Frontal cortex (tissue), 4 donors: Measurements from ENCODE around the gene HDAC7. TPM values are rescaled to one million over a fixed set of nuclear protein-coding genes. Genes with fewer than 3 reads are reported as not detected.

Experiments
- DNase-seq, 2 donors: peaks; one replicate each; pipeline ENCODE4 v3.0.0; 2012; ENCODE audit warnings: low spot score in 2 of 2
- FAIRE-seq: peaks from 2 replicates; lab custom pipeline; 2012; peaks lifted over from hg19 to GRCh38; lab: Jason Lieb, UNC
- total RNA-seq: library from RNA; depleted of rRNA; stranded (reverse); fragments of >200 nt; gene quantifications from one replicate; pipeline ENCODE4 v1.2.3, GENCODE V29; 2014
- donor health status: control.
- donor health status: control.
- donor health status: control.

Gene HDAC7
- total RNA-seq = 4.9 TPM

GRCh38 chr12:47819896-47820630 lies at the start of gene HDAC7:
Gene HDAC7 (minus strand): TSS chr12:47819903. CDS start chr12:47819785, 118 bp downstream.
- DNase-seq (peak; percentile 88 to 93), FAIRE-seq (no peak)

GRCh38 chr12:47868552-47869031 lies 48.9 kb upstream of the HDAC7 start:
- FAIRE-seq (no peak), DNase-seq (no peak)

GRCh38 chr12:47868041-47868440 lies 48.3 kb upstream of the HDAC7 start:
- FAIRE-seq (no peak), DNase-seq (no peak)

GRCh38 chr12:47867495-47867941 lies 47.8 kb upstream of the HDAC7 start:
- FAIRE-seq (no peak), DNase-seq (no peak)

- FAIRE-seq (no peak), DNase-seq (no peak)
Measured at GRCh38 chr12:47864646-47865235, 45.0 kb upstream of the HDAC7 start.

- FAIRE-seq = no peak
Measured at GRCh38 chr12:47863985-47864384, 44.3 kb upstream of the HDAC7 start.

GRCh38 chr12:47863467-47863866 lies 43.8 kb upstream of the HDAC7 start:
- FAIRE-seq = no peak
- DNase-seq = no peak

More at GRCh38 chr12:47863985-47864384, 44.3 kb upstream of the HDAC7 start:
- no peak for DNase-seq

GRCh38 chr12:47862881-47863280 lies 43.2 kb upstream of the HDAC7 start:
- DNase-seq = no peak

GRCh38 chr12:47862167-47862750 lies 42.6 kb upstream of the HDAC7 start:
- FAIRE-seq = no peak

More at GRCh38 chr12:47862881-47863280, 43.2 kb upstream of the HDAC7 start:
- FAIRE-seq = no peak

GRCh38 chr12:47860873-47861272 lies 41.2 kb upstream of the HDAC7 start:
- FAIRE-seq (no peak), DNase-seq (no peak)

More at GRCh38 chr12:47862167-47862750, 42.6 kb upstream of the HDAC7 start:
- DNase-seq = no peak

GRCh38 chr12:47860279-47860841 lies 40.7 kb upstream of the HDAC7 start:
- no peak for FAIRE-seq
- DNase-seq = no peak

- DNase-seq (no peak), FAIRE-seq (no peak)
Measured at GRCh38 chr12:47858511-47859266, 39.0 kb upstream of the HDAC7 start.

GRCh38 chr12:47856721-47857575 lies 37.2 kb upstream of the HDAC7 start:
- DNase-seq (no peak), FAIRE-seq (no peak)

- FAIRE-seq (no peak), DNase-seq (no peak)
Measured at GRCh38 chr12:47856094-47856493, 36.4 kb upstream of the HDAC7 start.

GRCh38 chr12:47855502-47855901 lies 35.8 kb upstream of the HDAC7 start:
- DNase-seq (no peak), FAIRE-seq (no peak)

- FAIRE-seq = no peak
Measured at GRCh38 chr12:47854531-47854930, 34.8 kb upstream of the HDAC7 start.

GRCh38 chr12:47852096-47852571 lies 32.4 kb upstream of the HDAC7 start:
- FAIRE-seq (no peak), DNase-seq (no peak)

More at GRCh38 chr12:47854531-47854930, 34.8 kb upstream of the HDAC7 start:
- no peak for DNase-seq

- DNase-seq (no peak), FAIRE-seq (no peak)
Measured at GRCh38 chr12:47851303-47851952, 31.7 kb upstream of the HDAC7 start.
